Keratinocyte (primary cell): ENCODE results near the gene RPS27. TPM values are rescaled to one million over a fixed set of nuclear protein-coding genes. Genes with fewer than 3 reads are reported as not detected.
"Not testable (repeated sequence)": the region's sequence is repeated elsewhere in the genome, so short reads cannot be mapped to it uniquely, and the experiment has no call there.

Experiments used
- DNase-seq: peaks from one replicate; pipeline ENCODE4 v3.0.0-alpha.2; 2011; ENCODE audit warnings: low read depth, missing footprints, low spot score
- FAIRE-seq: peaks from 2 replicates; lab custom pipeline; 2011; peaks lifted over from hg19 to GRCh38; lab: Jason Lieb, UNC
- H2AFZ ChIP-seq: 2 replicates; pipeline ENCODE4 v1.6.0; 2012; ENCODE audit warnings: low read length, control low read depth, inconsistent platforms; ENCODE audit not compliant: control insufficient read depth
- H3K27ac ChIP-seq: 2 replicates; pipeline ENCODE4 v1.5.1; 2011; ENCODE audit warnings: low read length; ENCODE audit not compliant: control insufficient read depth, insufficient read depth
- H3K27me3 ChIP-seq: 3 replicates; pipeline ENCODE4 v1.6.0; 2011; ENCODE audit warnings: low read length; ENCODE audit not compliant: control insufficient read depth, insufficient read depth; ENCODE audit errors: extremely low read depth
- H3K36me3 ChIP-seq, 2 experiments: 2 replicates in 1 of 2; 3 replicates in 1 of 2; pipeline ENCODE4 v1.5.1; 2011; ENCODE audit warnings: low read length in 2 of 2, mild to moderate bottlenecking in 1 of 2; ENCODE audit not compliant: control insufficient read depth in 2 of 2, insufficient read depth in 2 of 2; ENCODE audit errors: extremely low read depth in 1 of 2
- H3K4me1 ChIP-seq: 3 replicates; pipeline ENCODE4 v1.5.1; 2011; ENCODE audit warnings: low read length; ENCODE audit not compliant: control insufficient read depth, insufficient read depth; ENCODE audit errors: extremely low read depth
- H3K4me2 ChIP-seq: 3 replicates; pipeline ENCODE4 v1.6.0; 2011; ENCODE audit warnings: low read depth, low read length; ENCODE audit not compliant: control insufficient read depth, insufficient read depth; ENCODE audit errors: extremely low read depth
- H3K4me3 ChIP-seq, 3 experiments: fragments of 200-600 bp in 1 of 3; sonication (generic) in 1 of 3; 2 replicates in 2 of 3; 3 replicates in 1 of 3; pipeline ENCODE4 v1.5.1; 2011 to 2016; ENCODE audit warnings: low read length in 3 of 3, mild to moderate bottlenecking in 3 of 3, control low read depth in 2 of 3, inconsistent platforms in 1 of 3, low read depth in 1 of 3, mixed read lengths in 1 of 3, mixed run types in 1 of 3, moderate library complexity in 1 of 3; ENCODE audit not compliant: control insufficient read depth in 2 of 3, insufficient read depth in 2 of 3; ENCODE audit errors: extremely low read depth in 1 of 3
- H3K79me2 ChIP-seq: 2 replicates; pipeline ENCODE4 v1.6.0; 2012; ENCODE audit warnings: low read length; ENCODE audit not compliant: control insufficient read depth, insufficient read depth
- H3K9ac ChIP-seq: 3 replicates; pipeline ENCODE4 v1.6.0; 2011; ENCODE audit warnings: low read length; ENCODE audit not compliant: control insufficient read depth, insufficient read depth; ENCODE audit errors: extremely low read depth
- H3K9me1 ChIP-seq: 3 replicates; pipeline ENCODE4 v1.6.0; 2011; ENCODE audit warnings: low read length; ENCODE audit not compliant: control insufficient read depth, insufficient read depth; ENCODE audit errors: extremely low read depth
- H3K9me3 ChIP-seq: 2 replicates; pipeline ENCODE4 v1.5.1; 2012; ENCODE audit warnings: low read depth, low read length; ENCODE audit not compliant: control insufficient read depth
- H4K20me1 ChIP-seq: 3 replicates; pipeline ENCODE4 v1.6.0; 2011; ENCODE audit warnings: low read length; ENCODE audit not compliant: control insufficient read depth, insufficient read depth; ENCODE audit errors: extremely low read depth
- EZH2 ChIP-seq: IDR thresholded peaks from one replicate; pipeline ENCODE4 v1.6.1; 2012; ENCODE audit warnings: inconsistent platforms, mild to moderate bottlenecking, low read length, moderate library complexity
- dilution Hi-C: fragments of 300-500 bp; cut with MboI; formaldehyde crosslinking; loops from one replicate; pipeline ENCODE4 v1.7.0; 2020; ENCODE audit warnings: low sequenced_read_pairs; ENCODE audit not compliant: extremely low pct_ligation_motif_present
- polyA plus RNA-seq, 5 experiments: library from polyadenylated mRNA; depleted of rRNA in 3 of 5; stranded (reverse) in 3 of 5; stranded (forward) in 1 of 5; unstranded in 1 of 5; fragments of >200 nt; gene quantifications; 1 replicate in 1 of 5; 2 replicates in 3 of 5; 3 replicates in 1 of 5; pipeline versions ENCODE4 v1.2.1 to v1.2.3, GENCODE V29; 2011 to 2012; ENCODE audit warnings: missing spikeins in 2 of 5, low read depth in 1 of 5, low replicate concordance in 1 of 5
- TF ChIP-seq, protein P1 (sequence below), 3 experiments: IDR thresholded peaks in 1 of 3; conservative IDR thresholded peaks in 1 of 3; optimal IDR thresholded peaks in 1 of 3; 2 replicates in 2 of 3; 3 replicates in 1 of 3; pipeline versions ENCODE3 to v1.5.1; 2011; ENCODE audit warnings: low read length in 3 of 3, mild to moderate bottlenecking in 3 of 3, moderate library complexity in 2 of 3, control low read depth in 1 of 3, inconsistent platforms in 1 of 3; ENCODE audit not compliant: insufficient read depth in 2 of 3; ENCODE audit errors: extremely low read depth in 1 of 3

RPS27 gene
- polyA plus RNA-seq, 1 donor (not counting 4 experiments of a cell fraction or from before 2014, with no cell fraction given) = 5,112 TPM

DNA sequence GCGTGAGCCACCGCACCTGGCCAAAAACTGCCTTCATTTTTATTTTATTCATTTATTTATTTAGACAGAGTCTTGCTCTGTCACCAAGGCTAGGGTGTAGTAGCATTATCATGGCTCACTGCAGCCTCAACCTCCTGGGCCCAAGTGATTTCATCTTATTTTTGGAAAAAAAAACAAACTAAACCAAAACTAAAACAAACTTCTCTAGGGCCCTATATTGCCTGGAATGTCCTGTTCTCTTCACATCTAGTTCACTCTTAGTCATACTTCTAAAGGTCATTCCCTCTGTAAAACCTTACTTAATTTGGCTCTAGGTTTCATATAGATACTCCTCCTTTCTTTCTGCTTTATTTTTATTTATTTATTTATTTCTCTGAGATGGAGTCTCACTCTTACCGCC, 15.6 kb downstream of the RPS27 start:
- H3K4me3 ChIP-seq = no peak overlapping the region
- dilution Hi-C loops = no loop called here
- FAIRE-seq = no peak
- H3K27ac ChIP-seq = no peak overlapping the region
- H3K4me2 ChIP-seq = no peak overlapping the region
- H3K9me3 ChIP-seq = no peaks in the 10 kb centered on the region
- H3K4me1 ChIP-seq = peaks cover 2% of the 10 kb centered on the region
- no peaks in the 10 kb centered on the region for H3K79me2 ChIP-seq
- TF ChIP-seq, protein P1, sequence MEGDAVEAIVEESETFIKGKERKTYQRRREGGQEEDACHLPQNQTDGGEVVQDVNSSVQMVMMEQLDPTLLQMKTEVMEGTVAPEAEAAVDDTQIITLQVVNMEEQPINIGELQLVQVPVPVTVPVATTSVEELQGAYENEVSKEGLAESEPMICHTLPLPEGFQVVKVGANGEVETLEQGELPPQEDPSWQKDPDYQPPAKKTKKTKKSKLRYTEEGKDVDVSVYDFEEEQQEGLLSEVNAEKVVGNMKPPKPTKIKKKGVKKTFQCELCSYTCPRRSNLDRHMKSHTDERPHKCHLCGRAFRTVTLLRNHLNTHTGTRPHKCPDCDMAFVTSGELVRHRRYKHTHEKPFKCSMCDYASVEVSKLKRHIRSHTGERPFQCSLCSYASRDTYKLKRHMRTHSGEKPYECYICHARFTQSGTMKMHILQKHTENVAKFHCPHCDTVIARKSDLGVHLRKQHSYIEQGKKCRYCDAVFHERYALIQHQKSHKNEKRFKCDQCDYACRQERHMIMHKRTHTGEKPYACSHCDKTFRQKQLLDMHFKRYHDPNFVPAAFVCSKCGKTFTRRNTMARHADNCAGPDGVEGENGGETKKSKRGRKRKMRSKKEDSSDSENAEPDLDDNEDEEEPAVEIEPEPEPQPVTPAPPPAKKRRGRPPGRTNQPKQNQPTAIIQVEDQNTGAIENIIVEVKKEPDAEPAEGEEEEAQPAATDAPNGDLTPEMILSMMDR (optimal IDR thresholded peaks at IDR 0.05 in 1 of 3, IDR thresholded peaks at IDR 0.05 in 1 of 3, conservative IDR thresholded peaks at IDR 0.05 in 1 of 3; ENCODE audit: extremely low read depth in 1 of 3, insufficient read depth in 2 of 3, low read length in 3 of 3) = no peak
- TF ChIP-seq EZH2 = no peak
- no peak overlapping the region for H2AFZ ChIP-seq
- no peaks in the 10 kb centered on the region for H4K20me1 ChIP-seq
- no peaks in the 10 kb centered on the region for H3K9me1 ChIP-seq
- no peak for DNase-seq
- no peaks in the 10 kb centered on the region for H3K27me3 ChIP-seq
- H3K9ac ChIP-seq = no peak overlapping the region
- no peaks in the 10 kb centered on the region for H3K36me3 ChIP-seq

DNA sequence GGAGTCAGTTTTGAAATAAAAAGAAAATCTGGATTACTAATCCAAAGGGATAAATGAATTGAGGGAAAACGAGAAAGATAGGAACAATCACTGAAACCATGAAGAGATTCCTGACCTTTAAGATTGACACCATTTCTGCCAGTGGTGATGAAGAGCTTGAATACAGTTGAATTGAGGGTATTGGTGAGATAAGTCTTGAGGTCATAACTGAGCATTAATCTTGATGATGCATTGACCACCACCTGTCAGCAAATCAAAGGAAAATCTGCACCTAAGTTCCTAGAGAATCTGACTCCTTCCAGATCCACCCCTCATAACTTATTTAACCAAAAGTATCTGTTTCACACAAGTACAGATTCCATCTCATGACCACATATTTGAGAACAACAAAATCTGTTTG, 21.6 kb downstream of the RPS27 start:
- Histone ChIP-seq H3K4me2 (no peak overlapping the region), H3K9me1 (no peaks in the 10 kb centered on the region), H2AFZ (no peak overlapping the region), H3K36me3 (no peaks in the 10 kb centered on the region), H3K79me2 (no peaks in the 10 kb centered on the region), H3K4me3 (no peak overlapping the region), H3K9me3 (no peaks in the 10 kb centered on the region), H4K20me1 (no peaks in the 10 kb centered on the region), H3K9ac (no peak overlapping the region), H3K27ac (no peak overlapping the region), H3K4me1 (no peaks in the 10 kb centered on the region), H3K27me3 (no peaks in the 10 kb centered on the region)
- DNase-seq (no peak), FAIRE-seq (no peak)
- TF ChIP-seq EZH2 = no peak
- TF ChIP-seq, protein P1 (optimal IDR thresholded peaks at IDR 0.05 in 1 of 3, IDR thresholded peaks at IDR 0.05 in 1 of 3, conservative IDR thresholded peaks at IDR 0.05 in 1 of 3; ENCODE audit: extremely low read depth in 1 of 3, insufficient read depth in 2 of 3, low read length in 3 of 3) = no peak
- dilution Hi-C loops = no loop called here

DNA sequence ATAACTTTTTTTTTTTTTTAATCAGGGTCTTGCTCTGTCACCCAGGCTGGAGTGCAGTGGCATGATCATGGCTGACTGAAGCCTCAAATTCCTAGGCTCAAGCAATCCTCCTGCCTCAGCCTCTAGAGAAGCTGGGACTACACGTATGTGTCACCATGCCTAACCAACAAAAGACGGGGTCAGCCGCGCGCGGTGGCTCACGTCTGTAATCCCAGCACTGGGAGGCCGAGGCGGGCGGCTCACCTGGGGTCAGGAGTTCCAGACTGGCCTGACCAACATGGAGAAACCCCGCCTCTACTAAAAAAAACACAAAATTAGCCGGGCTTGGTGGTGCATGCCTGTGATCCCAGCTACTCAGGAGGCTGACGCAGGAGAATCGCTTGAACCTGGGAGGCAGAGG, 22.0 kb downstream of the RPS27 start:
- H3K9me1 ChIP-seq, H3K36me3 ChIP-seq, H3K4me1 ChIP-seq, dilution Hi-C loops, H3K9me3 ChIP-seq, H3K4me3 ChIP-seq, H3K27me3 ChIP-seq, FAIRE-seq, H2AFZ ChIP-seq, DNase-seq, H3K79me2 ChIP-seq, H3K4me2 ChIP-seq, H4K20me1 ChIP-seq, H3K27ac ChIP-seq, H3K9ac ChIP-seq: not testable (repeated sequence)
